MG63 (cell line): Measurements from ENCODE around the gene CHD3. TPM values are rescaled to one million over a fixed set of nuclear protein-coding genes. Genes with fewer than 3 reads are reported as not detected.

ENCODE experiments used
- DNase-seq: peaks from one replicate; pipeline ENCODE4 v3.0.0-alpha.2; 2020
- H3K27me3 ChIP-seq: fragments of 250-450 bp; sonication (Bioruptor Pico); 2 replicates; pipeline ENCODE4 v1.5.1; 2020; ENCODE audit warnings: mild to moderate bottlenecking, moderate library complexity
- H3K36me3 ChIP-seq: fragments of 250-450 bp; sonication (Bioruptor Pico); 2 replicates; pipeline ENCODE4 v1.5.1; 2020; ENCODE audit warnings: mild to moderate bottlenecking, moderate library complexity
- H3K4me3 ChIP-seq: fragments of 250-450 bp; sonication (Bioruptor Pico); 2 replicates; pipeline ENCODE4 v1.5.1; 2020; ENCODE audit warnings: mild to moderate bottlenecking, moderate library complexity
- H3K9me3 ChIP-seq: fragments of 250-450 bp; sonication (Bioruptor Pico); 2 replicates; pipeline ENCODE4 v1.5.1; 2020; ENCODE audit warnings: mild to moderate bottlenecking, moderate library complexity
- total RNA-seq: library from RNA; depleted of rRNA; stranded (reverse); fragments of >200 nt; shearing (Covaris generic); gene quantifications from 2 replicates; pipeline ENCODE4 v1.2.3, GENCODE V29; 2014; ENCODE audit warnings: low replicate concordance; rRNA removed

Gene CHD3
- total RNA-seq, result 49.6 and 51.1 TPM in 2 replicates

GRCh38 chr17:7888184-7888920, at the start of gene CHD3:
TSS of gene CHD3 (plus strand) at chr17:7888789. CDS start at chr17:7889001, 212 bp downstream.
- no peak for DNase-seq
- H3K27me3 ChIP-seq, result no peaks in the 10 kb centered on the region
- H3K4me3 ChIP-seq, result peak within 1 kb of the TSS; percentile 67
- H3K9me3 ChIP-seq, result no peaks in the 10 kb centered on the region
- peaks cover 28% of the 10 kb centered on the region for H3K36me3 ChIP-seq

GRCh38 chr17:7839190-7839875, 49.3 kb upstream of the CHD3 start:
- Histone ChIP-seq H3K4me3 (no peak overlapping the region), H3K9me3 (no peaks in the 10 kb centered on the region), H3K27me3 (no peaks in the 10 kb centered on the region), H3K36me3 (peaks cover 10% of the 10 kb centered on the region)
- DNase-seq, result no peak

GRCh38 chr17:7839876-7840261, 48.7 kb upstream of the CHD3 start:
- Histone ChIP-seq H3K4me3 (no peak overlapping the region), H3K9me3 (no peaks in the 10 kb centered on the region), H3K36me3 (peaks cover 10% of the 10 kb centered on the region), H3K27me3 (no peaks in the 10 kb centered on the region)
- no peak for DNase-seq

- Histone ChIP-seq H3K9me3 (no peaks in the 10 kb centered on the region), H3K27me3 (no peaks in the 10 kb centered on the region), H3K36me3 (peaks cover 15% of the 10 kb centered on the region), H3K4me3 (no peak overlapping the region)
- no peak for DNase-seq
Measured at GRCh38 chr17:7840441-7840840, 48.1 kb upstream of the CHD3 start.

- no peak overlapping the region; the same call in 1 of the 2 replicates for H3K4me3 ChIP-seq
- no peak for DNase-seq
- H3K27me3 ChIP-seq, result no peaks in the 10 kb centered on the region
- H3K36me3 ChIP-seq, result peaks cover 18% of the 10 kb centered on the region
- no peaks in the 10 kb centered on the region for H3K9me3 ChIP-seq
Measured at GRCh38 chr17:7840875-7841274, 47.7 kb upstream of the CHD3 start.

- DNase-seq, result peak; percentile 95
- Histone ChIP-seq H3K36me3 (peaks cover 20% of the 10 kb centered on the region), H3K4me3 (peak overlapping the region; percentile 78), H3K9me3 (no peaks in the 10 kb centered on the region), H3K27me3 (no peaks in the 10 kb centered on the region)
Measured at GRCh38 chr17:7841396-7841914, 47.1 kb upstream of the CHD3 start.

- peak; percentile 85 for DNase-seq
- Histone ChIP-seq H3K27me3 (no peaks in the 10 kb centered on the region), H3K9me3 (no peaks in the 10 kb centered on the region)
Measured at GRCh38 chr17:7841915-7842379, 46.6 kb upstream of the CHD3 start.

GRCh38 chr17:7842380-7843256, 46.0 kb upstream of the CHD3 start:
- no peaks in the 10 kb centered on the region for H3K27me3 ChIP-seq
- peaks cover 26% of the 10 kb centered on the region for H3K36me3 ChIP-seq
- no peaks in the 10 kb centered on the region for H3K9me3 ChIP-seq
- H3K4me3 ChIP-seq, result peak overlapping the region; percentile 78
- peak; percentile 91 for DNase-seq

More at GRCh38 chr17:7841915-7842379, 46.6 kb upstream of the CHD3 start:
- Histone ChIP-seq H3K4me3 (peak overlapping the region; percentile 78), H3K36me3 (peaks cover 23% of the 10 kb centered on the region)

- DNase-seq, result no peak
- Histone ChIP-seq H3K36me3 (peaks cover 29% of the 10 kb centered on the region), H3K4me3 (peak overlapping the region; percentile 78), H3K9me3 (no peaks in the 10 kb centered on the region), H3K27me3 (no peaks in the 10 kb centered on the region)
Measured at GRCh38 chr17:7843257-7843535, 45.4 kb upstream of the CHD3 start.

- H3K36me3 ChIP-seq, result peaks cover 31% of the 10 kb centered on the region
- no peaks in the 10 kb centered on the region for H3K9me3 ChIP-seq
- peak; percentile 86 for DNase-seq
- peak overlapping the region; percentile 78 for H3K4me3 ChIP-seq
- no peaks in the 10 kb centered on the region for H3K27me3 ChIP-seq
Measured at GRCh38 chr17:7843536-7844291, 44.9 kb upstream of the CHD3 start.

GRCh38 chr17:7844292-7845154, 44.1 kb upstream of the CHD3 start:
- Histone ChIP-seq H3K9me3 (no peaks in the 10 kb centered on the region), H3K4me3 (peak overlapping the region; percentile 78), H3K27me3 (no peaks in the 10 kb centered on the region), H3K36me3 (peaks cover 37% of the 10 kb centered on the region)
- peak; percentile 96 for DNase-seq

GRCh38 chr17:7845359-7846062, 43.1 kb upstream of the CHD3 start:
- H3K9me3 ChIP-seq, result no peaks in the 10 kb centered on the region
- H3K27me3 ChIP-seq, result no peaks in the 10 kb centered on the region
- no peak for DNase-seq
- H3K36me3 ChIP-seq, result peaks cover 46% of the 10 kb centered on the region
- H3K4me3 ChIP-seq, result peak overlapping the region; percentile 78

- no peak for DNase-seq
- H3K9me3 ChIP-seq, result no peaks in the 10 kb centered on the region
- H3K4me3 ChIP-seq, result no peak overlapping the region
- no peaks in the 10 kb centered on the region for H3K27me3 ChIP-seq
- H3K36me3 ChIP-seq, result peaks cover 46% of the 10 kb centered on the region
Measured at GRCh38 chr17:7846063-7846735, 42.4 kb upstream of the CHD3 start.
